MG63 (cell line): ENCODE results near the gene CDKN2AIP. TPM values are rescaled to one million over a fixed set of nuclear protein-coding genes. Genes with fewer than 3 reads are reported as not detected.

Experiments
- total RNA-seq: library from RNA; depleted of rRNA; stranded (reverse); fragments of >200 nt; shearing (Covaris generic); gene quantifications from 2 replicates; pipeline ENCODE4 v1.2.3, GENCODE V29; 2014; ENCODE audit warnings: low replicate concordance; rRNA removed

CDKN2AIP gene
- total RNA-seq, 1 experiment from 2014 or later: 15.1 TPM

Other genes with a start within 250 kb of the CDKN2AIP start
- gene CLDN22, start 124.4 kb upstream of the CDKN2AIP start, total RNA-seq: not detected in 2 replicates
- gene CLDN24, start 122.2 kb upstream of the CDKN2AIP start, total RNA-seq: not detected in 2 replicates
- gene ING2, start 60.4 kb downstream of the CDKN2AIP start, total RNA-seq: 8.0 and 20.0 TPM in 2 replicates
- 38.5 and 111 TPM in 2 replicates for gene RWDD4, start 214.5 kb downstream of the CDKN2AIP start, total RNA-seq
- gene TRAPPC11, start 214.7 kb downstream of the CDKN2AIP start, total RNA-seq: 20.3 and 24.7 TPM in 2 replicates